ENCODE measurements around the gene PTPRD.

The PTPRD gene

DNA sequence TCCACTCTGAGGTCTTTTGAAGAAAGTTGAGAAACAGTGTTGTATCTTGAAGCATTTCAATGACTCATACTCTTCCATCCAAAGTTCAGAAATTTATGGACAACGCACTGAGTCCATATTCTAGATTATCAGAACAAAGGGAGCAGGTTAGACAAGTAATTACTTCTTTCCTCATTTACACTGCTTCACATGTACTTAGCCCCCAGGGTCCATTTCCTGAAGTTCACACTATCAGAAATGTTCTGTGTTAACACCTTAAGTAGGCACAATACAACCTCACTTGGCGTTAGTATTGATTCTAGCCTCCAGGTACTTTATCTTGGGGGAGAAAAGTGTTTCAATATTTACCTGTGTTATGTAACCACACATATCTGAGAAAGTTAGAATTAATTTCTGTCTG lies 2325.3 kb downstream of the PTPRD start:
- no peak overlapping the region for H3K4me3 ChIP-seq (ENCODE audit: low read depth, low read length)
- in situ Hi-C loops (cut with HindIII; ENCODE audit: low sequenced_read_pairs), result no loop called here
- TF ChIP-seq, protein P1, sequence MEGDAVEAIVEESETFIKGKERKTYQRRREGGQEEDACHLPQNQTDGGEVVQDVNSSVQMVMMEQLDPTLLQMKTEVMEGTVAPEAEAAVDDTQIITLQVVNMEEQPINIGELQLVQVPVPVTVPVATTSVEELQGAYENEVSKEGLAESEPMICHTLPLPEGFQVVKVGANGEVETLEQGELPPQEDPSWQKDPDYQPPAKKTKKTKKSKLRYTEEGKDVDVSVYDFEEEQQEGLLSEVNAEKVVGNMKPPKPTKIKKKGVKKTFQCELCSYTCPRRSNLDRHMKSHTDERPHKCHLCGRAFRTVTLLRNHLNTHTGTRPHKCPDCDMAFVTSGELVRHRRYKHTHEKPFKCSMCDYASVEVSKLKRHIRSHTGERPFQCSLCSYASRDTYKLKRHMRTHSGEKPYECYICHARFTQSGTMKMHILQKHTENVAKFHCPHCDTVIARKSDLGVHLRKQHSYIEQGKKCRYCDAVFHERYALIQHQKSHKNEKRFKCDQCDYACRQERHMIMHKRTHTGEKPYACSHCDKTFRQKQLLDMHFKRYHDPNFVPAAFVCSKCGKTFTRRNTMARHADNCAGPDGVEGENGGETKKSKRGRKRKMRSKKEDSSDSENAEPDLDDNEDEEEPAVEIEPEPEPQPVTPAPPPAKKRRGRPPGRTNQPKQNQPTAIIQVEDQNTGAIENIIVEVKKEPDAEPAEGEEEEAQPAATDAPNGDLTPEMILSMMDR (IDR thresholded peaks at IDR 0.05; ENCODE audit: low read depth, low read length, missing control alignments), result no peak
- DNase-seq (ENCODE audit: low read depth), result no peak

DNA sequence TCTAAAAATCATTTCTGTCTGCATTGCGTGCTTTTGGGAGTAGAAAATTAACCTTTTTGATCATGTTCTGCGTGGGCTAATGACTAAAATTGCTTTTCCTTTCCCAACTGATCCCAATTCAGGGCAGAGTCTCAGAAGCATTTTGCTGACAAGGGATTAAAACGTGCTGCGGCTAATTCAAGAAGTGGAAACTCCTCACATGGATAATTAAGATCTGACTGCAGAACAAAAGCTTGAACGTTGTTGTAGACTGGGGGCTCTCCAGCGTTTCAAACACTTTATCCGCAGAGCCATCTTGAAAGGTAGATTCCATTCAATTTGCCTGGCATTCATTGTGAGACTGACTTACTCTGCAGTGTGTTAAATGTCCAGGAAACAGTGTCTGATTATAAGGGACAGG lies 2327.9 kb downstream of the PTPRD start:
- TF ChIP-seq, protein P1 (IDR thresholded peaks at IDR 0.05; ENCODE audit: low read depth, low read length, missing control alignments), result no peak
- no peak for DNase-seq (ENCODE audit: low read depth)
- H3K4me3 ChIP-seq (ENCODE audit: low read depth, low read length), result no peak overlapping the region
- in situ Hi-C loops (cut with HindIII; ENCODE audit: low sequenced_read_pairs), result no loop called here

- no peak overlapping the region for H3K4me3 ChIP-seq (ENCODE audit: low read depth, low read length)
- TF ChIP-seq, protein P1 (IDR thresholded peaks at IDR 0.05; ENCODE audit: low read depth, low read length, missing control alignments), result no peak
- in situ Hi-C loops (cut with HindIII; ENCODE audit: low sequenced_read_pairs), result no loop called here
- DNase-seq (ENCODE audit: low read depth), result no peak
These were observed 2330.3 kb downstream of the PTPRD start for GRCh38 chr9:8282535-8282934.

DNA sequence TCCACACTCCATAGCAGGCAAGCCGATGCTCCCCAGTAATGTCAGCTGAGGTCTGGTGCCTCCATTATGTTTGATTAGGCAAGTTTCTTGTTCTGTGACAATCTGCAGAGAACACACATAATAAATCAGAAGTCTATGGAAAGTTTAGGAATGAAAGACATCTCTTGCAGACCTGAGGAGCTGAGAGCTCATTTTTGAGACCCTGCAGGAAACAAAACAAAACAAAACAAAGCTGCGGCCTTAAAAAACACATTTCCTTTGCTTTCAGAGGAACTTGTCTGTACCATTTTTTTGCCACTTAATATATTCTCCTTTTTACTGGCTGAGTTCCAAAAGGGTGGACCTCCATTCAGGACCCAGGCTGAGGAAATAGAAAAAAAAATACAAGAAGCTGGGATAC lies 2332.0 kb downstream of the PTPRD start:
- DNase-seq (ENCODE audit: low read depth), result no peak
- H3K4me3 ChIP-seq (ENCODE audit: low read depth, low read length), result no peak overlapping the region
- TF ChIP-seq, protein P1 (IDR thresholded peaks at IDR 0.05; ENCODE audit: low read depth, low read length, missing control alignments), result no peak
- in situ Hi-C loops (cut with HindIII; ENCODE audit: low sequenced_read_pairs), result no loop called here

DNA sequence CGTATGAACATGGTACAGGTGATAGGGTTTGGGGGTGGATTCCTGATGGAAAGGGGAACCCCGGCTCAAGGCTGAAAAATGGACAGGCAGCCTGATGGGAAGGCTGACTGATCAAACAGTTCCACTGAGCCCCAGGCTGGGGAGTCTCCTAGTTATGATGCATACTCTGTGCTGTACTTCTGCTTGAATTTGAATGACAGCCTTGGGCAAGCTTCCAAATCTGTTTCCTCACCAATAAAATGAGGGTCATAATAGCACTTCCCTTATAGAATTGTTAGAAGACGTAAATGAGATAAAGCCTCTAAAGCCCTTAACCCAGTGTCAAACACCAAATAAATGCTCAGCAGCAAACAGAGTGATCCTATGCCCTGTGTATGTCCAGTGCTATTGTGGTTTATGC lies 2334.8 kb downstream of the PTPRD start:
- H3K4me3 ChIP-seq (ENCODE audit: low read depth, low read length), result no peak overlapping the region
- DNase-seq (ENCODE audit: low read depth), result no peak
- in situ Hi-C loops (cut with HindIII; ENCODE audit: low sequenced_read_pairs), result no loop called here
- TF ChIP-seq, protein P1 (IDR thresholded peaks at IDR 0.05; ENCODE audit: low read depth, low read length, missing control alignments), result no peak

DNA sequence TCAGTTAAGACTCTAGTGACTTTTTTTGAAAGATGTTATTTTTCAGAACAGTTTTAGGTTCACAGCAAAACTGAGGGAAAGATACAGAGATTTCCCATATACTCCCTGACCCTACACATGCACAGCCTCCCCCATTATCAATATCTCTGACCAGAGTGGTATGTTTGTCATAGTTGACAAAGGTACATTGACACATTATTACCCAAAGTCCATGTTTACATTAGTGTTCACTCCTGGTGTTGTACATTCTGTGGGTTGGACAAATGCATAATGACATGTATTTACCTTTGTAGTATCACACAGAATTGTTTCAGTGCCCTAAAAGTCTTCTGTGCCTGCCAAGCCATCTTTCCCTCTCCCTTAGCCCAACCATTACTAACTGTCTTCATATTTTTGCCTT lies 2342.6 kb downstream of the PTPRD start:
- TF ChIP-seq, protein P1 (IDR thresholded peaks at IDR 0.05; ENCODE audit: low read depth, low read length, missing control alignments), result no peak
- in situ Hi-C loops (cut with HindIII; ENCODE audit: low sequenced_read_pairs), result no loop called here
- no peak for DNase-seq (ENCODE audit: low read depth)
- H3K4me3 ChIP-seq (ENCODE audit: low read depth, low read length), result no peak overlapping the region

GRCh38 chr9:8268881-8269280 lies 2343.9 kb downstream of the PTPRD start:
- no peak overlapping the region for H3K4me3 ChIP-seq (ENCODE audit: low read depth, low read length)
- in situ Hi-C loops (cut with HindIII; ENCODE audit: low sequenced_read_pairs), result no loop called here
- DNase-seq (ENCODE audit: low read depth), result no peak
- TF ChIP-seq, protein P1 (IDR thresholded peaks at IDR 0.05; ENCODE audit: low read depth, low read length, missing control alignments), result no peak
